ENCODE measurements around the gene USP47. TPM values are rescaled to one million over a fixed set of nuclear protein-coding genes. Genes with fewer than 3 reads are reported as not detected.

USP47 gene, protein sequence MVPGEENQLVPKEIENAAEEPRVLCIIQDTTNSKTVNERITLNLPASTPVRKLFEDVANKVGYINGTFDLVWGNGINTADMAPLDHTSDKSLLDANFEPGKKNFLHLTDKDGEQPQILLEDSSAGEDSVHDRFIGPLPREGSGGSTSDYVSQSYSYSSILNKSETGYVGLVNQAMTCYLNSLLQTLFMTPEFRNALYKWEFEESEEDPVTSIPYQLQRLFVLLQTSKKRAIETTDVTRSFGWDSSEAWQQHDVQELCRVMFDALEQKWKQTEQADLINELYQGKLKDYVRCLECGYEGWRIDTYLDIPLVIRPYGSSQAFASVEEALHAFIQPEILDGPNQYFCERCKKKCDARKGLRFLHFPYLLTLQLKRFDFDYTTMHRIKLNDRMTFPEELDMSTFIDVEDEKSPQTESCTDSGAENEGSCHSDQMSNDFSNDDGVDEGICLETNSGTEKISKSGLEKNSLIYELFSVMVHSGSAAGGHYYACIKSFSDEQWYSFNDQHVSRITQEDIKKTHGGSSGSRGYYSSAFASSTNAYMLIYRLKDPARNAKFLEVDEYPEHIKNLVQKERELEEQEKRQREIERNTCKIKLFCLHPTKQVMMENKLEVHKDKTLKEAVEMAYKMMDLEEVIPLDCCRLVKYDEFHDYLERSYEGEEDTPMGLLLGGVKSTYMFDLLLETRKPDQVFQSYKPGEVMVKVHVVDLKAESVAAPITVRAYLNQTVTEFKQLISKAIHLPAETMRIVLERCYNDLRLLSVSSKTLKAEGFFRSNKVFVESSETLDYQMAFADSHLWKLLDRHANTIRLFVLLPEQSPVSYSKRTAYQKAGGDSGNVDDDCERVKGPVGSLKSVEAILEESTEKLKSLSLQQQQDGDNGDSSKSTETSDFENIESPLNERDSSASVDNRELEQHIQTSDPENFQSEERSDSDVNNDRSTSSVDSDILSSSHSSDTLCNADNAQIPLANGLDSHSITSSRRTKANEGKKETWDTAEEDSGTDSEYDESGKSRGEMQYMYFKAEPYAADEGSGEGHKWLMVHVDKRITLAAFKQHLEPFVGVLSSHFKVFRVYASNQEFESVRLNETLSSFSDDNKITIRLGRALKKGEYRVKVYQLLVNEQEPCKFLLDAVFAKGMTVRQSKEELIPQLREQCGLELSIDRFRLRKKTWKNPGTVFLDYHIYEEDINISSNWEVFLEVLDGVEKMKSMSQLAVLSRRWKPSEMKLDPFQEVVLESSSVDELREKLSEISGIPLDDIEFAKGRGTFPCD (N-terminal part only)
- total RNA-seq, result 10 to 100 TPM; 41.3 to 43.8 TPM

DNA sequence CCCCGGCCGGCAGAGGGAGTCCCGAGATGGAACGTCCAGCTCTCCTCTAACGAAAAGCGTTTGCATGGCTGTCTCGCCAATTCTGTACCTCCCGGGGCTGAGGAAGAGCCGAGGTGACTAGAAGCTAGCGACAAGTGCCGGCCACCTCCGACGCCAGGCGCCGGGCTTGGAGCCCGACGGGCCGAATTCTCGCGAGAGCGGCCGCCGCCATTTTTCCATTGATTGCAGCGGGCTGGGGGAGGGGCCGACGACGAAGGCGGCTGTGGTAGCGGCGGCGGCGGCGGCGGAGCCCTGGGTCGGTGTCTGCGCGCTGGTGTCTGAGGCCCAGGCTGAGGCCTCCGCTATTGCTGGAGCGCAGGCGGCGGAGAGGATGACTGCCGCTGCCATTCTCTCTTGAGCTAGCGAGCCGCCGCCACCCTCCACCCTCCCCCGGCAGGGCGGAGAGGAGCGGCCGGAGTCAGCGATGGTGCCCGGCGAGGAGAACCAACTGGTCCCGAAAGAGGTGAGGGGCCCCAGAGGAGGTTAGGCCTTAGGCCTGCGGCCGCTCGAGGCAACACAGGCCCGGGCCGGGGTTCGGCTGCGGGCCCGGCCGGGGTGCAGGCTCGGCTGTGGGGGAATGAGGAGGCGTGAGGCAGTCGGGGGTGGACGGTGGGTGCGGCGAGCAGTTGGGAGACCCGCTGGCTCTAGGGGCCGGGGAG lies at the start of gene USP47:
TSS of gene USP47 (plus strand) at position 250 of the 698 bp plus-strand sequence. CDS start at position 464, 214 bp downstream.
- peak; percentile 94 for DNase-seq
- Mint-ChIP-seq H3K4me3 (no peak within 1 kb of the TSS), H3K4me1 (peaks cover 25% of the 10 kb centered on the region), H3K9me3 (no peaks in the 10 kb centered on the region), H3K36me3 (no peaks in the 10 kb centered on the region), H3K27me3 (no peaks in the 10 kb centered on the region), H3K27ac (no peak within 1 kb of the TSS)

DNA sequence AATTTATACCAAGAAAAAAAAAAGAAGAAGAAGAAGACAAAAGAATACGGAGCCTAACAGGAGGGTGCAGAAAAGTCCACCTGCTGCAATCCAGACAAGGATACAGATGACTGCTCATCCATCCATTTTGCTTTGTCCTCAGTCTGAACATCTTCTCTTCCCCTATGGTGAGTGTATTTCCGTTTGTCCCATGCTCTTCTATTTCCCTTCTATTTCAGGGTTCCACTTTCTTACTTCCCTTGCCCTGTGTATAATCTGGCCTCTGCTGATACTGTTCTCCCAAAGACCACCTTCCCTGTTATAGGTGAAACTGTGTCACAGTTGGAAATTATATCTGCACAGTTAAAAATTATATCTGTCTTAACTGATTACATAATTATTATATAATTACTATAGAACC lies 48.7 kb upstream of the USP47 start:
- H3K27ac Mint-ChIP-seq, result no peak overlapping the region
- DNase-seq, result no peak
- H3K27me3 Mint-ChIP-seq, result peaks cover 20% of the 10 kb centered on the region

DNA sequence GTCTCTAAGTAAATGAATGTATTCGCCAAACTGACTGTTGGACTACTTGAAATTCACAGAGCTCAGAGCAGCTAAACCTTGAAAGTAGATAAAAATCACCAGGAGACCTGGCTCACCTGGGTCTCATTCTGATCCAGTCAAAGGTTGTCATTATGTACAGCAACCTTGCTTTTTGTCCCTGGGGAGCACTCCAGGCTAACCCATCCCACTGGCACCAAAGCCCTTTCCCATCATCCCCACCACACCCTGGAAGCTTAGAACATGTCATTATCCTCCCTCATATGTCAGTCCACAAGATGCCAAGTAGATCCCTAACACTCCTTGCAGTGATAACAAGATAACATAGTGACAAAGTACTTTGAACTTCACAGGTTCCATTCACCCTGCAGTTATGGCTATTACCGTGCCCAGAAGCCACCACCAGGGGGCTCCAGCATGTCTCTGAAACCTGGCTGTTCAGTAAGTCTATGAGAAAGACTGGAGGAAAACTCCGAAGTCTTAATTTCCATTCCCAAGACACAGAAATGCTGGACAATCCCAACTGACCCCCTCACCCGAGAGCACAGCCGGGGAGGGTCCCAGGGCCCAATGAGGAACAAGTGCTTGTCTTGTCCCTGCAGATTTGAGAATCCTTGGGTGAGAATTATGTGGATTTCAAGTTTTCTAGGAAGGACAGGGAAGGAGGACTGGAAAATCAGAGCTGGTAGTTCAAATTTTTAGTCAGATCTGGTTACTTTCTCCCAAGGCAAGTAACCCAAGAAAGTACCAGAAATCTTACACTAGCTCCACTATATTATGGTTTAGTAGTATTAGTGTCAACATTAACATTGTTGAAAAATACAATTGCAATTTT lies 43.0 kb upstream of the USP47 start:
- H3K4me1 Mint-ChIP-seq, result no peaks in the 10 kb centered on the region
- H3K36me3 Mint-ChIP-seq, result no peaks in the 10 kb centered on the region
- peaks cover 14% of the 10 kb centered on the region for H3K27me3 Mint-ChIP-seq
- peak; percentile 70 for DNase-seq
- H3K9me3 Mint-ChIP-seq, result no peaks in the 10 kb centered on the region
- no peak overlapping the region for H3K27ac Mint-ChIP-seq
- no peak overlapping the region for H3K4me3 Mint-ChIP-seq

More for the DNA sequence above, 48.7 kb upstream of the USP47 start:
- H3K9me3 Mint-ChIP-seq, result no peaks in the 10 kb centered on the region
- no peaks in the 10 kb centered on the region for H3K4me1 Mint-ChIP-seq
- H3K4me3 Mint-ChIP-seq, result no peak overlapping the region
- no peaks in the 10 kb centered on the region for H3K36me3 Mint-ChIP-seq

GRCh38 chr11:11805228-11805627 lies 36.5 kb upstream of the USP47 start:
- H3K4me3 Mint-ChIP-seq, result no peak overlapping the region
- H3K4me1 Mint-ChIP-seq, result no peaks in the 10 kb centered on the region
- H3K9me3 Mint-ChIP-seq, result peaks cover 6% of the 10 kb centered on the region
- no peaks in the 10 kb centered on the region for H3K36me3 Mint-ChIP-seq
- no peak for DNase-seq
- H3K27me3 Mint-ChIP-seq, result no peaks in the 10 kb centered on the region
- H3K27ac Mint-ChIP-seq, result no peak overlapping the region

DNA sequence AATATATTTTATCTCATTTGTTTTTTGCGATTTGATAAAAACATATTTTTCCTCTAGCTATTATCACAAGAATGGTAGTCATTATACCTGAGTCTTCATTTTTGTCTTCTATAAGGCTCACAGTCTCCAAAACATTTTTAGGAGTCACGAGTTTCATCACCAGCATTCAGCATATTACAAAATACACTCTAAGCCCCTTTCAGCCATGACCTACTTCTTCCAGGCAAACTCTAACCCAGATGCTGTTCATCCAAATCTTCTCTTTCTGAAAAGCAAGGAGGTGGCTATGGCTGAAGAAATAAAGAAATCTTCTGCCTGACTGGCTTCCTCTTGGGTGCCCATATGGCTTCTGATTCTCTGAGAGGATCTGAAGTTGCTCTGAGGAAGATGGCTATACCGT lies 35.7 kb upstream of the USP47 start:
- Mint-ChIP-seq H3K27me3 (no peaks in the 10 kb centered on the region), H3K27ac (no peak overlapping the region), H3K4me3 (no peak overlapping the region), H3K9me3 (peaks cover 6% of the 10 kb centered on the region), H3K4me1 (no peaks in the 10 kb centered on the region), H3K36me3 (no peaks in the 10 kb centered on the region)
- no peak for DNase-seq

DNA sequence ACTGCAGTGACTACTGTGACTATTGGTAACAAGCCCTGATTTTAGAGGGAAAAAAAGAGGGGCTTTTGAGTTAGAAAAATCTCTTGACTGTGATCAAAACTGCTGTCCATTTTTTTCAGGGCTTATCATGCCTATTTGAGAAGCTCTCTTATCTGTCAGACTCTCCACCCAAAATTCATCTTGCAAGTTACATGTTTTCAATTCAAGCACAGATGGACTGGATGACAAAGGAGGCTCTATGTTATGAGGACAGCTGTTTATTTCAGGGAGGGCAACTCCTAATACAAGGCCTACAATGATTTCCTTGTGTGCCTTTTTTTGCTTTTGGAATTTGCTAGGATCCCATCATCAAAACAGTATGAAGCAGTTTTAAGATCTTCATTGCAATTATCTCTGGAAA lies 35.2 kb upstream of the USP47 start:
- H3K36me3 Mint-ChIP-seq, result no peaks in the 10 kb centered on the region

GRCh38 chr11:11807811-11808782 lies 33.7 kb upstream of the USP47 start:
- no peaks in the 10 kb centered on the region for H3K4me1 Mint-ChIP-seq
- no peaks in the 10 kb centered on the region for H3K36me3 Mint-ChIP-seq
- DNase-seq, result no peak
- no peaks in the 10 kb centered on the region for H3K27me3 Mint-ChIP-seq
- no peak overlapping the region for H3K4me3 Mint-ChIP-seq
- H3K27ac Mint-ChIP-seq, result no peak overlapping the region
- peaks cover 6% of the 10 kb centered on the region for H3K9me3 Mint-ChIP-seq

More for the DNA sequence above, 35.2 kb upstream of the USP47 start:
- Mint-ChIP-seq H3K9me3 (peaks cover 6% of the 10 kb centered on the region), H3K27me3 (no peaks in the 10 kb centered on the region), H3K27ac (no peak overlapping the region), H3K4me1 (no peaks in the 10 kb centered on the region), H3K4me3 (no peak overlapping the region)
- no peak for DNase-seq

DNA sequence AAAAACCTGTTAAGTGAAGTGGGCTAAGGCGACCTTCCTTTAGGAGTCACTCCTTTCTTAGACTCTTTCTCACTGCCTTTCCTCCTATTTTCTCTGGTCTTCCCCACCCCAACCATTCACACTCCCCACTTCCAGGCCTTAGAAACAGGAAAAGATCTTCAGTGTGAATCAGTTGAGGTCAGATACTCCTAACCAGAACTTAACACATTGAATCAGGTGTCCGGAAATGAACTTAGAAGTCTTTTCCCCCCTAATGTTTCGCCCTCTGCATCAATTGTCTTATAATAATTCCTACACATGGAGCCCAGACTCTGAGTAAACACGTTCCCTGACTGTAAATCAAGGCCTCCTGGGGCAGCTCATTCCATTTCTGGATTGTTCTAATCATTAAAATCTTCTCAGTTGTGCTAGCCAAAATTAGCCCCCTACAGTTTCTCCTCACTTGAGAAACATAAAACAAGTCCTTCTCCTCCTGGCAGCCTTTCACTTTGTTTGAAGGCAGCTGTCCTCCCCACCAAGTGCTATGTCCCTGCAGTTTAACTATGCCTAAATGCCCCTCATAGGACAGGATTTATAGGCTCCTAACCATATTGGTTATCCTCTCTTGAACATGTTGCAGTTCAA lies 32.7 kb upstream of the USP47 start:
- DNase-seq, result no peak
- H3K27ac Mint-ChIP-seq, result no peak overlapping the region
- H3K4me3 Mint-ChIP-seq, result no peak overlapping the region
- no peaks in the 10 kb centered on the region for H3K4me1 Mint-ChIP-seq
- peaks cover 6% of the 10 kb centered on the region for H3K9me3 Mint-ChIP-seq
- no peaks in the 10 kb centered on the region for H3K36me3 Mint-ChIP-seq
- no peaks in the 10 kb centered on the region for H3K27me3 Mint-ChIP-seq

- H3K27ac Mint-ChIP-seq, result no peak overlapping the region
- peak; percentile 4 for DNase-seq
Observed at GRCh38 chr11:11810764-11811726, 30.7 kb upstream of the USP47 start.

DNA sequence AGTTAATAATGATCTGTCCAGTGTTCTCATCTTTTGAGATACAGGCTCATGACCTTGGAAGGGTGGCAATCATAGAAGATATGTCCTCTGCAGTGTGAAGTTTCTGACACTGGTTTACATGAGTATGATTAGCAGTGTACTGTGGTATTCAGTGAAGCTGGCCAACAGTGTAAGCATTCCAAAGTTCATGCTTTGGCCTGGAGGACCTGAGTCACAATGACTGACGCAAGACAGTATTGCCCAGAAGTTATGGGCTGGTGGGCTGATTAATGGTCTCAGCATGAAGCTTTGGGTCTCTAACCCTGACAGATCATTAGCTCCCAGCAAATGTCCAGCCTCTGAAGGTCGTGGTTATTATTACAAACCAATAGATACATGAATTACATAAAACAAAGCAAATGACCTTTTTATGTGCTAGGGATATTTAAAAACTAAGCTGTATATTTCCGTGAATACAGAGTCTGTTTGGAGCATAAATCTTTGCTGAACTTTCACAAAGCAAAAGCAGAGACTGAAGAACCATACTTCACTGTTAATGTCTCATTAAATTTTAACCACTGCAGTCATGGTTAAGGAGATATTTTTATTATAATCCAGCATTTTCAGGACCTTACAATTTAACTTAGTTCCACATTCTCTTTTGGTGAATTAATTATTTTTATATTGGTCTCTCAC lies 28.3 kb upstream of the USP47 start:
- Mint-ChIP-seq H3K4me3 (no peak overlapping the region), H3K36me3 (no peaks in the 10 kb centered on the region), H3K9me3 (no peaks in the 10 kb centered on the region)

More at GRCh38 chr11:11810764-11811726, 30.7 kb upstream of the USP47 start:
- H3K27me3 Mint-ChIP-seq, result no peaks in the 10 kb centered on the region
- no peak overlapping the region for H3K4me3 Mint-ChIP-seq
- H3K9me3 Mint-ChIP-seq, result no peaks in the 10 kb centered on the region
- H3K4me1 Mint-ChIP-seq, result no peaks in the 10 kb centered on the region
- H3K36me3 Mint-ChIP-seq, result no peaks in the 10 kb centered on the region

More for the DNA sequence above, 28.3 kb upstream of the USP47 start:
- Mint-ChIP-seq H3K27ac (no peak overlapping the region), H3K27me3 (no peaks in the 10 kb centered on the region), H3K4me1 (no peaks in the 10 kb centered on the region)
- no peak for DNase-seq
